SK-N-SH (cell line): Measurements from ENCODE around the gene GPATCH4. TPM values are rescaled to one million over a fixed set of nuclear protein-coding genes. Genes with fewer than 3 reads are reported as not detected.

Source experiments
- CTCF ChIA-PET: fragments of 300-600, 350-600 bp; formaldehyde crosslinking; extraction: SDS; loops from one replicate; lab custom pipeline; 2021; lab: Yijun Ruan, JAX
- POLR2A ChIA-PET: fragments of 350-600 bp; sonication (Branson Sonifier 250); formaldehyde crosslinking; extraction: SDS; loops from one replicate; lab custom pipeline; 2020; ENCODE audit warnings: antibody characterized with exemption, inconsistent platforms; lab: Yijun Ruan, JAX
- DNase-seq: peaks from one replicate; pipeline ENCODE4 v3.0.0; 2012
- H2AFZ ChIP-seq: fragments of 200-600 bp; sonication (generic); 2 replicates; pipeline ENCODE4 v1.8.1; 2016; ENCODE audit warnings: antibody characterized with exemption, mild to moderate bottlenecking, low read depth
- H3F3A ChIP-seq: fragments of 200-600 bp; sonication (generic); replicated peaks from 2 replicates; pipeline ENCODE3; 2016; ENCODE audit warnings: antibody characterized with exemption, mild to moderate bottlenecking; ENCODE audit not compliant: insufficient read depth
- H3K27ac ChIP-seq, 2 experiments: fragments of 200-500 bp in 1 of 2; fragments of 200-600 bp in 1 of 2; sonication (Bioruptor generic) in 1 of 2; sonication (generic), shearing (Covaris generic) in 1 of 2; 2 replicates each; pipeline versions ENCODE4 v1.5.1 to v1.6.1; 2014 to 2016; ENCODE audit warnings: low read depth in 2 of 2, inconsistent platforms in 1 of 2, low read length in 1 of 2, mild to moderate bottlenecking in 1 of 2, mixed read lengths in 1 of 2
- H3K27me3 ChIP-seq: fragments of 200-600 bp; sonication (generic), shearing (Covaris generic); 2 replicates; pipeline ENCODE4 v1.6.1; 2016; ENCODE audit warnings: mixed run types; ENCODE audit not compliant: insufficient read depth
- H3K36me3 ChIP-seq, 2 experiments: fragments of 200-500 bp in 1 of 2; fragments of 200-600 bp in 1 of 2; sonication (Bioruptor generic) in 1 of 2; sonication (generic) in 1 of 2; replicated peaks in 1 of 2; 2 replicates each; pipeline versions ENCODE3 to v1.5.1; 2014 to 2016; ENCODE audit warnings: low read length in 1 of 2, mild to moderate bottlenecking in 1 of 2; ENCODE audit not compliant: insufficient read depth in 2 of 2, control insufficient read depth in 1 of 2
- H3K4me1 ChIP-seq, 2 experiments: fragments of 200-500 bp in 1 of 2; fragments of 200-600 bp in 1 of 2; sonication (Bioruptor generic) in 1 of 2; sonication (generic), shearing (Covaris generic) in 1 of 2; 2 replicates each; pipeline versions ENCODE4 v1.5.1 to v1.6.1; 2014 to 2016; ENCODE audit warnings: low read depth in 1 of 2, low read length in 1 of 2, mixed run types in 1 of 2; ENCODE audit not compliant: insufficient read depth in 2 of 2, control insufficient read depth in 1 of 2
- H3K4me2 ChIP-seq: fragments of 200-600 bp; sonication (generic), shearing (Covaris generic); 2 replicates; pipeline ENCODE4 v1.6.1; 2017; ENCODE audit warnings: mixed run types
- H3K4me3 ChIP-seq, 2 experiments: fragments of 200-500 bp in 1 of 2; fragments of 200-600 bp in 1 of 2; sonication (Bioruptor generic) in 1 of 2; sonication (generic), shearing (Covaris generic) in 1 of 2; 2 replicates each; pipeline versions ENCODE4 v1.5.1 to v1.8.1; 2014 to 2016; ENCODE audit warnings: low read depth in 2 of 2, inconsistent platforms in 1 of 2, low read length in 1 of 2, mild to moderate bottlenecking in 1 of 2, mixed read lengths in 1 of 2, moderate library complexity in 1 of 2
- H3K79me2 ChIP-seq: fragments of 200-600 bp; sonication (generic); 2 replicates; pipeline ENCODE4 v1.8.1; 2017; ENCODE audit warnings: mild to moderate bottlenecking; ENCODE audit not compliant: insufficient read depth
- H3K9ac ChIP-seq: fragments of 200-600 bp; sonication (generic); 2 replicates; pipeline ENCODE4 v1.6.1; 2017; ENCODE audit warnings: mixed run types
- H3K9me2 ChIP-seq: fragments of 200-600 bp; sonication (generic); 2 replicates; pipeline ENCODE4 v1.6.1; 2017; ENCODE audit warnings: mixed run types
- H3K9me3 ChIP-seq: fragments of 200-600 bp; sonication (generic); 2 replicates; pipeline ENCODE4 v1.6.1; 2017; ENCODE audit warnings: mixed run types, mild to moderate bottlenecking, moderate library complexity
- H4K20me1 ChIP-seq: fragments of 200-600 bp; sonication (generic); 2 replicates; pipeline ENCODE4 v1.6.1; 2017; ENCODE audit warnings: mild to moderate bottlenecking, mixed run types; ENCODE audit not compliant: insufficient read depth
- CTCF ChIP-seq: fragments of 200-600 bp; sonication (generic); IDR thresholded peaks from 2 replicates; pipeline ENCODE4 v1.6.1; 2017; ENCODE audit warnings: antibody characterized with exemption, mild to moderate bottlenecking, moderate library complexity
- GABPA ChIP-seq: IDR thresholded peaks from 2 replicates; pipeline ENCODE4 v1.4.0; 2012; ENCODE audit warnings: low read depth, mild to moderate bottlenecking
- GATA2 ChIP-seq: sonication (generic); formaldehyde crosslinking; IDR thresholded peaks from 2 replicates; pipeline ENCODE4 v1.5.0; 2020; ENCODE audit warnings: mild to moderate bottlenecking, missing genetic modification reagents
- JUND ChIP-seq: IDR thresholded peaks from 2 replicates; pipeline ENCODE4 v1.4.0; 2012
- MEF2A ChIP-seq: IDR thresholded peaks from 2 replicates; pipeline ENCODE4 v1.4.0; 2012; ENCODE audit warnings: low read depth, borderline replicate concordance
- NRF1 ChIP-seq: IDR thresholded peaks from 2 replicates; pipeline ENCODE4 v1.6.1; 2012; ENCODE audit warnings: low read depth, mild to moderate bottlenecking, low read length
- POLR2AphosphoS5 ChIP-seq: IDR thresholded peaks from 2 replicates; pipeline ENCODE4 v1.6.1; 2012; ENCODE audit warnings: low read depth, low read length
- REST ChIP-seq: IDR thresholded peaks from 2 replicates; pipeline ENCODE4 v1.6.1; 2012; ENCODE audit warnings: mild to moderate bottlenecking, low read depth, low read length, moderate library complexity
- SIN3A ChIP-seq: IDR thresholded peaks from 2 replicates; pipeline ENCODE4 v1.6.1; 2012; ENCODE audit warnings: low read depth, mild to moderate bottlenecking, low read length, moderate library complexity, borderline replicate concordance
- SMC3 ChIP-seq: IDR thresholded peaks from 2 replicates; pipeline ENCODE4 v1.6.1; 2012; ENCODE audit warnings: low read depth, low read length, improper control_type of control experiment
- TCF12 ChIP-seq: IDR thresholded peaks from 2 replicates; pipeline ENCODE4 v1.4.0; 2012
- USF1 ChIP-seq: IDR thresholded peaks from 2 replicates; pipeline ENCODE4 v1.4.0; 2012; ENCODE audit warnings: low read depth, borderline replicate concordance
- WGBS: methylation state at CpG from one replicate; pipeline ENCODE4 v1.1.6; 2017; ENCODE audit warnings: low lambda C conversion rate; 5-methylcytosine and 5-hydroxymethylcytosine counted together
- polyA plus RNA-seq, 3 experiments: library from polyadenylated mRNA; depleted of rRNA; stranded (reverse); fragments of >200 nt; gene quantifications; 2 replicates each; pipeline ENCODE4 v1.2.3, GENCODE V29; 2012

Gene GPATCH4
- polyA plus RNA-seq, 1 of the 3 experiments (the other 2 are of a cell fraction), result 36.6 TPM

- TF ChIP-seq CTCF (no peak), TCF12 (no peak), USF1 (no peak), GATA2 (CRISPR knock-in tag) (no peak), REST (no peak), POLR2AphosphoS5 (no peak), SMC3 (no peak), NRF1 (no peak), GABPA (no peak), MEF2A (no peak), JUND (no peak), SIN3A (no peak)
- Histone ChIP-seq H3K4me1 (peaks cover 7 to 15% of the 10 kb centered on the region in 2 experiments; a peak in 3 of 4 replicates), H4K20me1 (peaks cover 4% of the 10 kb centered on the region; the same call in 1 of the 2 replicates), H3F3A (peaks cover 11% of the 10 kb centered on the region), H3K79me2 (peaks cover 34% of the 10 kb centered on the region), H3K4me3 (peak overlapping the region; percentile 67 to 72), H3K36me3 (peaks cover 2 to 3% of the 10 kb centered on the region in 2 experiments), H3K27me3 (no peaks in the 10 kb centered on the region), H3K9ac (no peak overlapping the region), H3K4me2 (peak overlapping the region; percentile 83), H2AFZ (peak overlapping the region; percentile 75), H3K27ac (no peak overlapping the region), H3K9me2 (no peaks in the 10 kb centered on the region), H3K9me3 (no peaks in the 10 kb centered on the region)
- 32% methylated on average over 8 of the region's 10 CpGs for WGBS
- CTCF ChIA-PET, result interaction anchor here (0.5 to 2.5 kb wide), 7 partner anchors 11 to 187 kb away, joined by 3 to 13 read pairs (median 4); no protein-coding TSS in a partner anchor
- POLR2A ChIA-PET, result no interaction called here
- DNase-seq, result no peak
These were observed 28.6 kb downstream of the GPATCH4 start for GRCh38 chr1:156572663-156573018.
